AG04450 (cell line): ENCODE results near the gene CHRNE. TPM values are rescaled to one million over a fixed set of nuclear protein-coding genes. Genes with fewer than 3 reads are reported as not detected.

Source experiments
- CTCF ChIA-PET: fragments of 300-600, 350-600 bp; formaldehyde crosslinking; extraction: SDS; loops from one replicate; lab custom pipeline; 2022; ENCODE audit warnings: antibody characterized with exemption, inconsistent platforms; lab: Charles Lee
- POLR2A ChIA-PET: fragments of 350-600 bp; formaldehyde crosslinking; extraction: SDS; loops from one replicate; lab custom pipeline; 2021; ENCODE audit warnings: antibody characterized with exemption, inconsistent platforms; lab: Yijun Ruan, JAX
- DNase-seq: peaks from one replicate; pipeline ENCODE4 v3.0.0-alpha.2; 2011; ENCODE audit warnings: low read depth, low spot score
- H3K27ac ChIP-seq: one replicate; pipeline ENCODE4 v1.5.1; 2012; ENCODE audit warnings: low read depth, low read length, control low read depth
- H3K27me3 ChIP-seq: one replicate; pipeline ENCODE4 v1.6.0; 2012; ENCODE audit warnings: low read length; ENCODE audit not compliant: control insufficient read depth, insufficient read depth
- H3K4me3 ChIP-seq: 2 replicates; pipeline ENCODE4 v1.5.1; 2011; ENCODE audit warnings: mild to moderate bottlenecking, low read depth, low read length, control low read depth
- H3K9me3 ChIP-seq: 2 replicates; pipeline ENCODE4 v1.5.1; 2012; ENCODE audit warnings: low read length; ENCODE audit not compliant: control insufficient read depth, insufficient read depth
- CTCF ChIP-seq: IDR thresholded peaks from 2 replicates; pipeline ENCODE4 v1.5.1; 2011; ENCODE audit warnings: low read depth, low read length, control low read depth, inconsistent platforms
- polyA plus RNA-seq: library from polyadenylated mRNA; depleted of rRNA; stranded (reverse); fragments of >200 nt; gene quantifications from 2 replicates; pipeline ENCODE4 v1.2.3, GENCODE V29; 2011

Gene CHRNE
- polyA plus RNA-seq, 1 experiment, result 0.19 TPM

DNA sequence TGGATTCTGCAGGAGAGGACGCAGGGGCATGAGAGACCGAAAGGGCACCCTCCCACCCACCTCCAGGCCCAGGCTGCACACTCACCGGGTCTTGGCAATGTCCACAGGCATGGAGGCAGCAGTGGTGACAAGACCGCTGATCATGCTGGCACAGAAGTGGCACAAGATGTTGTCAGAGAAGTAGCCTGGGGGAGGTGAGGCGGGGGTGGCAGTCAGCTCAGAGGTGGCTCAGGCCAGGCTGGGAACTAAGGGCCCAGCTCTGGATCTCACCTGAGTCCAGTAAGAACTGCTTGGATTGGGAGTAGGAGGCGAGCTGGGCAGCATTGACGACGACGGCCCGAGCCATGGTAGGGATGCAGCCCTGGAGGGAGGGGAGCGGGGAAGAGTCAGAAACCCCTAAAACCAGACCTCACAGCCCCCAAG is 35.2 kb upstream of the CHRNE start:
- no peaks in the 10 kb centered on the region for H3K27me3 ChIP-seq
- H3K4me3 ChIP-seq, result no peak overlapping the region
- H3K27ac ChIP-seq, result no peak overlapping the region
- CTCF ChIA-PET, result interaction anchor here (2.8 kb wide), 1 partner anchor 29 kb away, joined by 25 read pairs; no protein-coding TSS in a partner anchor
- POLR2A ChIA-PET, result interaction anchor here (2.4 kb wide), 1 partner anchor 60 kb away, joined by 15 read pairs; the partner anchor contains the start of genes INCA1 and KIF1C
- no peak for TF ChIP-seq CTCF
- H3K9me3 ChIP-seq, result no peaks in the 10 kb centered on the region; the same call in 1 of the 2 replicates
- DNase-seq, result no peak

- Histone ChIP-seq H3K27ac (no peak overlapping the region), H3K9me3 (no peaks in the 10 kb centered on the region; the same call in 1 of the 2 replicates), H3K4me3 (no peak overlapping the region), H3K27me3 (no peaks in the 10 kb centered on the region)
- TF ChIP-seq CTCF, result no peak
- no peak for DNase-seq
- ChIA-PET CTCF (interaction anchor here (0.8 kb wide), 1 partner anchor 43 kb away, joined by 3 read pairs; no protein-coding TSS in a partner anchor), POLR2A (no interaction called here)
Measured at GRCh38 chr17:4937553-4937952, 34.7 kb upstream of the CHRNE start.

- TF ChIP-seq CTCF, result no peak
- ChIA-PET CTCF (no interaction called here), POLR2A (no interaction called here)
- no peak for DNase-seq
- H3K27ac ChIP-seq, result no peak overlapping the region
- no peaks in the 10 kb centered on the region; the same call in 1 of the 2 replicates for H3K9me3 ChIP-seq
- no peaks in the 10 kb centered on the region for H3K27me3 ChIP-seq
- no peak overlapping the region for H3K4me3 ChIP-seq
Measured at GRCh38 chr17:4936436-4936835, 33.5 kb upstream of the CHRNE start.

DNA sequence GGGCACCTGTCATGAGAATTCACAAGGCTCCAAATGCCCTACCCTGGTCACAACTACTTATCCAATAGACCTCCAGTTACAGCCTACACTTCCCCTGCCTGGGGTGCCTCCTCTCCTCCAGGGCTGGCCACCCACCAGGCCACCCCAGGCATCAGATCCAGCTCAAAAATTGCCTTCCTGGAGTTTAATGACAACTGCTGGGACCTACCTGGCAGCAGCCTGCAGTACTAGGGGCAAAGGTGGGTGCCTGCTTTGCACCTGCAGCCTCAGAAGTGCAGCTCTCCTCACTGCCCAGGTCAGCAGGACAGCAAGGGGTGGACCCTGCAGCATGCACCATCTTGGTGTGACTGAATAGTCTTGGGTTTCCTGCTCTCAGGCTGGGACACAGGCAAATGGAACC is 32.8 kb upstream of the CHRNE start:
- CTCF ChIA-PET, result no interaction called here
- no peak overlapping the region for H3K27ac ChIP-seq

More for the DNA sequence above, 32.8 kb upstream of the CHRNE start:
- DNase-seq, result no peak
- Histone ChIP-seq H3K9me3 (no peaks in the 10 kb centered on the region; the same call in 1 of the 2 replicates), H3K27me3 (no peaks in the 10 kb centered on the region), H3K4me3 (no peak overlapping the region)
- POLR2A ChIA-PET, result no interaction called here
- no peak for TF ChIP-seq CTCF
